Epithelial cell of proximal tubule (primary cell): ENCODE measurements around the gene SH2D5. TPM values are rescaled to one million over a fixed set of nuclear protein-coding genes. Genes with fewer than 3 reads are reported as not detected.
A peak's percentile ranks its signal among the peaks of the same experiment; 100 is the strongest.

Experiments
- DNase-seq: peaks from one replicate; pipeline ENCODE4 v3.0.0-alpha.2; 2011; ENCODE audit warnings: low read depth
- H3K4me3 ChIP-seq: 2 replicates; pipeline ENCODE4 v1.5.1; 2011; ENCODE audit warnings: low read depth, mild to moderate bottlenecking, low read length
- CTCF ChIP-seq: conservative IDR thresholded peaks from 2 replicates; pipeline ENCODE4 v1.5.1; 2012; ENCODE audit warnings: low read depth, mild to moderate bottlenecking, low read length
- total RNA-seq: library from RNA; depleted of rRNA; stranded (reverse); fragments of >200 nt; gene quantifications from 2 replicates; pipeline ENCODE4 v1.2.3, GENCODE V29; 2015

Gene SH2D5
- total RNA-seq, 1 donor from 2014 or later, result 15.2 TPM

- TF ChIP-seq CTCF, result no peak
- DNase-seq, result no peak
- H3K4me3 ChIP-seq, result no peak overlapping the region
Observed at GRCh38 chr1:20704390-20705202, 27.9 kb downstream of the SH2D5 start.

- no peak for DNase-seq
- TF ChIP-seq CTCF, result no peak
- no peak overlapping the region for H3K4me3 ChIP-seq
Observed at GRCh38 chr1:20703124-20703756, 29.3 kb downstream of the SH2D5 start.

GRCh38 chr1:20702416-20702815 lies 30.1 kb downstream of the SH2D5 start:
- DNase-seq, result no peak
- H3K4me3 ChIP-seq, result no peak overlapping the region
- TF ChIP-seq CTCF, result peak; percentile 54

- no peak overlapping the region for H3K4me3 ChIP-seq
- no peak for TF ChIP-seq CTCF
- no peak for DNase-seq
Observed at GRCh38 chr1:20701847-20702246, 30.7 kb downstream of the SH2D5 start.

- DNase-seq, result no peak
- no peak for TF ChIP-seq CTCF
- H3K4me3 ChIP-seq, result no peak overlapping the region
Observed at GRCh38 chr1:20701446-20701845, 31.1 kb downstream of the SH2D5 start.

GRCh38 chr1:20700636-20701215 lies 31.8 kb downstream of the SH2D5 start:
- no peak for DNase-seq
- TF ChIP-seq CTCF, result no peak
- no peak overlapping the region for H3K4me3 ChIP-seq
